Activated CD8-positive, alpha-beta memory T cell treated with anti-CD3 and anti-CD28 coated beads for 36 hours (primary cell): ENCODE measurements around the gene IRF1. TPM values are rescaled to one million over a fixed set of nuclear protein-coding genes. Genes with fewer than 3 reads are reported as not detected.

ENCODE experiments used
- CTCF ChIA-PET: fragments of 350-600 bp; sonication (Branson Sonifier 250); formaldehyde crosslinking; loops from one replicate; lab custom pipeline; 2021; ENCODE audit warnings: antibody characterized with exemption; lab: Charles Lee
- POLR2A ChIA-PET: fragments of 350-600 bp; sonication (Branson Sonifier 250); formaldehyde crosslinking; loops from one replicate; lab custom pipeline; 2021; ENCODE audit warnings: antibody characterized with exemption; lab: Charles Lee
- total RNA-seq, 2 experiments: library from RNA; stranded (reverse); gene quantifications; one replicate each; pipeline ENCODE4 v1.2.3, GENCODE V29; 2021

IRF1 gene
- total RNA-seq, 2 experiments from 2014 or later: 86.7 to 87.5 TPM

DNA sequence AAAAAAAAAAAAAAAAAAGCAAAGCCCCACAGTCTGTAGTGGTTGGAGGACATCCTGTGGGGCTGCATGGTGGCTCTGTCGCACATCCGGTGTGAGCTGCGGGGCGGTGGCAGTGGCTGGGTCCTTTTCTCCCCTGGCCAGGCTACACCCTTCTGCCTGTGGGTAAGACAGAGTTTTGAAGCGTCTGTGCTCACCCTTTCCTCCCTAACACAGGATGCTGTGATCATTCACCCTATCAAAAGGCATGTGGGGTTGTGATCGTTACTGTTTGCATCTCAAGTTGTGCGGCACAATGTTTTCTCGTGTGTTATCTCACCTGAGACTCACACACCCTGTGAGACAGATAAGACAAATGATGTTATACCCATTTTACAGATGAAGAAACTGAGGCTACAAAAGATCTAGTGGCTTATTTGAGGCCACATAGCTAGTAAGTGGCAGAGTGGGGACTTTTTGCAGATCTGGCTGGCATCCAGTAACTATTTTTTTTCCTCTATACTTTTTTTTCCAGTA is 17.5 kb downstream of the IRF1 start:
- POLR2A ChIA-PET: interaction anchor here (0.9 to 2.5 kb wide), 4 partner anchors 17 to 48 kb away, joined by 3 to 14 read pairs (median 5); partner anchors contain the start of gene IRF1
- CTCF ChIA-PET: interaction anchor here (1.0 to 5.6 kb wide), 7 partner anchors 9 to 47 kb away, joined by 3 to 27 read pairs (median 5); partner anchors contain the start of gene IRF1

DNA sequence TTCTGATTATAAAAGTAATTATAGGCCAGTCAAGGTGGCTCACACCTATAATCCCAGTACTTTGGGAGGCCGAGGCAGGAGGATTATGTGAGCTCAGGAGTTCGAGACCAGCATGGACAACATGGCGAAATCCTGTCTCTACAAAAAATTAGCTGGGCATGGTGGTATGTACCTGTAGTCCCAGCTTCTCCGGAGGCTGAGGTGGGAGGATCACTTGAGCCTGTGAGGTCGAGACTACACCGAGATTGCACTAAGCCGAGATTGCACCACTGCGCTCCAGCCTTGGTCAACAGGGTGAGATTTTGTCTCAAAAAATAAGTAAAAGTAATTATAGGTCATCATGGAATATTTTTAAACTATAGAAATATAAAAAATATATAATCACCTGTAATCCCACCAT is 18.1 kb downstream of the IRF1 start:
- CTCF ChIA-PET: interaction anchor here (1.1 to 5.6 kb wide), 7 partner anchors 8 to 52 kb away, joined by 4 to 27 read pairs (median 5); partner anchors contain the start of gene IRF1
- POLR2A ChIA-PET: interaction anchor here (2.4 to 2.5 kb wide), 2 partner anchors 18 to 45 kb away, joined by 7 to 14 read pairs; partner anchors contain the start of gene IRF1

DNA sequence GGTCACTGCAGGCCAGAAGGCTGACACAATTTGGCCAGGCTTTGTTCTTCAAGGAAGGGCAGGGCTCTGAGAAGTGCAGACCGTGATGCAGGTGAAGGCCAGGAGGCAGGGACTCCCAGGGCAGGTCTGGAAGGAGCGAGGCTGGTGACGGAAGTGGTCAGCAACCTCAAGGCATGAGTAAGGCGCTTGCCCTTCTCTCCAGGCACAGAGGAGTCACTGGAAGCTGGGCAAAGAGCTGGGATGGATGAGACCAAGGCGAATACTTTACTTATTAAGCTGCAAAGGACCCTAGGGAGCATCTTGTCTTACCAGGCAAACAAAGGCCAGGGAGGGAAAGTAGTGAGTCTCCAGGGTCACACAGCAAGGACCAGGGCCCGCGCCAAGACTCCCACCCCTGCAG is 18.6 kb downstream of the IRF1 start:
- CTCF ChIA-PET: interaction anchor here (1.1 to 5.6 kb wide), 8 partner anchors 8 to 52 kb away, joined by 4 to 27 read pairs (median 5); partner anchors contain the start of gene IRF1
- POLR2A ChIA-PET: interaction anchor here (1.3 to 2.5 kb wide), 3 partner anchors 9 to 45 kb away, joined by 4 to 14 read pairs (median 7); partner anchors contain the start of gene IRF1

DNA sequence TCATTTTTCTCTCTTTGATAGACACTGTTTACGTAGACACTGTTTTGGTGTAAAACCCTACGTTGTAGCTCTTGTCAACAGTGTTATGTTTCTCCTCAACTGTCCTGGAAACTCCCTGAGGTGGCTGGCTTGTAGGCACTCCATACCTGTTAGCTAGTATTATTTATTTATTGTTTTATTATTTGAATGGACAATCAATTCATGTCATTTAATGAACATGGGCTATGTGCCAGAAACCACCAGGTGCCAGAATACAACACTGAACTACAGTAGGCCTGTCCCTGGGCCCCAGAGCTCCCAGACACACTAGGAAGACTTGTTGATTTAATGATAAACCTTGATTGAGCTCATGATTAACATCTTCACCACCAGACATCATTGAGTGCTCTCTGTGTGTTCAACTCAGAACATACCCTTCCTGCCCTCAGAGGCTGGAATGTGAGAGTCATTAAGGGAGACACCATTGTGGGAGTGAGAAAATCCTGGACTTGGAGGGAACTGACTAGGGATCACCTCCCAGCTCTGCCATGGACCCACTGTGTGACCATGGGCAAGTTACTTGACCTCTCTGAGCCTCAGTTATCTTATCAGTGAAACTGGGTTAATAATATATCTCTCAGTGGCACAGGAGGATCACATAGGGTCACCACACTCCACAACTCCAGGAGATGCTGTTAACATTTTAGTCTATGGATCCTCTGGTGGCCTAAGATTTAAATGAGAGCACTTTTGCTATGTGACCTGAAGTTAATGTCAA is 19.2 kb downstream of the IRF1 start:
- CTCF ChIA-PET: interaction anchor here (1.0 to 5.6 kb wide), 6 partner anchors 13 to 51 kb away, joined by 3 to 27 read pairs (median 5); partner anchors contain the start of gene IRF1
- POLR2A ChIA-PET: interaction anchor here (1.3 to 2.5 kb wide), 3 partner anchors 9 to 44 kb away, joined by 4 to 14 read pairs (median 7); partner anchors contain the start of gene IRF1

DNA sequence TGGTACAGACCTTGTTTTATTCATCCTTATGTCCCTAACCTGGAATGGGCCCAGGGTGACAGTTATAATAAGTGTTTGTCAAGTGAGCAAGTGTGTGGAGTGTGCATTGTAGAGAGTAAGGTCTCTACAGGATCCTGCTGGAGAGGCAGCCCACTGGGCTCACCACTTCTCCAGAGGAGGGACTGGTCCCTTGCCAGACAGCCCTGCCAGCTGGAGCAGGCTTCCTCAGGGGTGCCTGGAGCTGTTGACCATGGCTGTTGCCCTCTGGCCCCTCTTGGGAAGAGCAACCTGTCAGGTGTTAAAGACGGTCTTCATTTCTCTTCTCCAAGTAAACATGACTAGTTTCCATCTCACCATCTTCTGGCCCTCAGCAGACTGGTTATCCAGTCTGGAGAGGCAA is 20.0 kb downstream of the IRF1 start:
- ChIA-PET CTCF (interaction anchor here (1.0 to 5.6 kb wide), 3 partner anchors 12 to 44 kb away, joined by 3 to 27 read pairs (median 5); no protein-coding TSS in a partner anchor), POLR2A (interaction anchor here (1.3 to 2.5 kb wide), 2 partner anchors 10 to 44 kb away, joined by 4 to 7 read pairs; no protein-coding TSS in a partner anchor)

DNA sequence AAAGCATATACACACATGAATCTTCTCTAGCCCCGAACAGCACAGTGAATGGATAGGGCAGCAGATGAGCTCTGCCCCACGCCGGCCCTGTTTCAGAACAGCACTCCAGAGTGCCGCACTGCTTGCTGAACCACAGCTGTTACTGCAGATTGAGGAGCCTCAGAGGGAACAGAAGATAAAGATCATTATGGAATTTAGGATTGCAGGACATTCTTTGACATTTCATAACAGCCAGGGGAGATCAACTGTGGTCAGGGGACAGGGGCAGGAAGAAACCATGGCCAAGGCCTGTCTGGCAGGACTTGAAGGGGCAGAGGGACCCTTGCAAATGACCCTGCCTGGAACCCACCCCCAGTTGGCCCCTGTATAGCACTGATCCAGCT is 20.6 kb downstream of the IRF1 start:
- ChIA-PET POLR2A (interaction anchor here (0.8 to 1.6 kb wide), 2 partner anchors 9 to 11 kb away, joined by 4 to 9 read pairs; no protein-coding TSS in a partner anchor), CTCF (interaction anchor here (5.6 kb wide), 1 partner anchor 12 kb away, joined by 27 read pairs; no protein-coding TSS in a partner anchor)

DNA sequence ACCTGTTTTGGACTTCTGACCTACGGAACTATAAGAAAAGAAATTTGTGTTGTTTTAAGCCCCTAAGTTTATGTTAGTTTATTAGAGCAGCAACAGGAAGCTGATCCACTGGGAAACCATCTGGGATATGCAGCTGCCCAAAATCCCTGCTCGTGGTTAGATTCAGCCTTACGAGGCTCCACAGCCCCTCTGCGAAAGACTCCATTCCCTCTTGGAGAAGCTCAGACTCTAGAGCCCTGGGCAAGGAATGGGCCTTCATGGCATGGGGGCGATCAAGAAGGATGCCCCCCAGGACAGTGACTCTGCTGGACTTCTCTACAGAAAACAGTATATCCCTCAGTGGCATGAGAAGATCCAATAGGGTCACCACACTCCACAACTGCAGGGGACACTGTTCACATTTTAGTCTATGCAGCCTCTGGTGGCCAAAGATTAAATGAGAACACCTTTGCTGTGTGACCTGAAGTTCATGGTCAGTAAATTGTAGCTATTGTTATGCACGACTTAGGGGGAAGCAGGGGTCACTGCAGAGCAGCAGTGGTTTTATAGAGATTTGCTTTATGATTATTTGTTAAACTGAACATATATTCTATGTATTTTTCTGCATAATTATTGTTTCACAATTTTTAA is 21.1 kb downstream of the IRF1 start:
- ChIA-PET POLR2A (interaction anchor here (0.5 to 1.6 kb wide), 3 partner anchors 10 to 15 kb away, joined by 3 to 9 read pairs (median 4); no protein-coding TSS in a partner anchor), CTCF (interaction anchor here (5.6 kb wide), 1 partner anchor 11 kb away, joined by 27 read pairs; no protein-coding TSS in a partner anchor)

DNA sequence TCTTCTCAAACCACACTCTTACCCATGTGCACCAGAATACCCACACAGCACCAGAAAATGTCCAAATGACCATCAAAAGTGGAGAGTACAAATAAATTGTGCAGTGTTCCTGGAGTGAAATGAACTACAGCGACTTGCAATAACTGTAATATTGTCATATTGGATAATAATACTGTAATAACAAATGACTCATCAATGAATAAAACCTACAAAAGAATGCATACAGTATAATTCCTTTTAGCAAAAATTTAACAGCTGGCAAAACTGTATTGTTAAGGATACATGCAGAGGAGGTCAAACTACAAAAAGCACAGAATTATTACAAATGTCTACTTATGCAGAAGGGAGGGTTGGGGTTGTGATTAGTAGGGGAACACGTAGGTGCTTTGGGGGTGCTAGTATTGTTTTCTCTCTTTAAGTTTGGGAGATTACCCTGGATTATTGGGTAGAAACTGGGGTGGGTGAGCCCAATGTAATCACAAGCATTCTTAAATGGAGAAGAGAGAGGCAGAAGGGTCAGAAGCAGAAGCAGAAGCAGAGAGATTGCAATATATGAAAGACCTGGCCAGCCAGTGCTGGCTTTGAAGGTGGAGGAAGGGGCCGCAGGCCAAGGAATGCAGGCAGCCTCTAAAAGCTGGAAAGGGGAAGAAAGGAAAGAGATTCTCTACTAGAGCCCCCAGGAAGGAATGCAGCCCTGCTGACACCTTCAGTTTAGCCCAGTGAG is 21.8 kb downstream of the IRF1 start:
- POLR2A ChIA-PET: interaction anchor here (0.5 to 1.6 kb wide), 3 partner anchors 10 to 16 kb away, joined by 3 to 9 read pairs (median 4); no protein-coding TSS in a partner anchor
- CTCF ChIA-PET: interaction anchor here (5.6 to 6.5 kb wide), 2 partner anchors 11 to 20 kb away, joined by 27 to 43 read pairs; partner anchors contain the start of gene IRF1

DNA sequence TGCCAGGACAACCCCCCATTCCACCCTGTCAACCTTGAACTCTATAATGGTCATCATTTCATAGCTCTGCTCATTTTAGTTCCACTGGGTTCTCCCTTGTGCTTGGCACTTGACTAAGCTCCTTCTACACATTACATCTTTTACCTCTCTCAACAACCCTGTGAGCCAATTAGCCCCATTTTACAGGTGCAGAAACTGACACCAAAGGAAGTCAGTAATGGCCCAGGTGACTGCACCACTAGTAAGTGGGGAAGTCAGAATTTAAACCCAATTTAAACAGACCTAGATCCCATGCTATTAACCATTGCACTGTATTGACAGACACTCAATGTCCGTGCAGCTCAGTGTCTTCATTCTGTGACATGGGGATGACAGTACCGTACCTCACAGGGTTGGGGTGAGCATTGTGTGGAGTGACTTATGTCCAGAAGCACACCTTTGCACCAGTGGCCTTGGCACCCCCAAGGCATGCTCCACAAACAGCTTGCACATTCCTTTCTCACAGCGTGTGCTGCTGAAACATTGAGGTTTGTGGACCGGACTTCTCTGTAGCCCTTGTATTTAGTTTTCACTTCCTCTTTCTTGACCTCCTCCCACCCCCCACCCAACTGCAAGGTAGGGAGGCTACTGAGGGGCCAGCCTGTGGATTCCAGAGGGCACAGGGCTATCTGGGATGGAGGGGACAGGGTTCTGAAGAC is 23.1 kb downstream of the IRF1 start:
- CTCF ChIA-PET: interaction anchor here (1.5 to 6.5 kb wide), 12 partner anchors 9 to 56 kb away, joined by 4 to 47 read pairs (median 11); partner anchors contain the start of gene IRF1
- POLR2A ChIA-PET: interaction anchor here (0.6 to 4.7 kb wide), 8 partner anchors 10 to 56 kb away, joined by 3 to 73 read pairs (median 24); partner anchors contain the start of gene IRF1

DNA sequence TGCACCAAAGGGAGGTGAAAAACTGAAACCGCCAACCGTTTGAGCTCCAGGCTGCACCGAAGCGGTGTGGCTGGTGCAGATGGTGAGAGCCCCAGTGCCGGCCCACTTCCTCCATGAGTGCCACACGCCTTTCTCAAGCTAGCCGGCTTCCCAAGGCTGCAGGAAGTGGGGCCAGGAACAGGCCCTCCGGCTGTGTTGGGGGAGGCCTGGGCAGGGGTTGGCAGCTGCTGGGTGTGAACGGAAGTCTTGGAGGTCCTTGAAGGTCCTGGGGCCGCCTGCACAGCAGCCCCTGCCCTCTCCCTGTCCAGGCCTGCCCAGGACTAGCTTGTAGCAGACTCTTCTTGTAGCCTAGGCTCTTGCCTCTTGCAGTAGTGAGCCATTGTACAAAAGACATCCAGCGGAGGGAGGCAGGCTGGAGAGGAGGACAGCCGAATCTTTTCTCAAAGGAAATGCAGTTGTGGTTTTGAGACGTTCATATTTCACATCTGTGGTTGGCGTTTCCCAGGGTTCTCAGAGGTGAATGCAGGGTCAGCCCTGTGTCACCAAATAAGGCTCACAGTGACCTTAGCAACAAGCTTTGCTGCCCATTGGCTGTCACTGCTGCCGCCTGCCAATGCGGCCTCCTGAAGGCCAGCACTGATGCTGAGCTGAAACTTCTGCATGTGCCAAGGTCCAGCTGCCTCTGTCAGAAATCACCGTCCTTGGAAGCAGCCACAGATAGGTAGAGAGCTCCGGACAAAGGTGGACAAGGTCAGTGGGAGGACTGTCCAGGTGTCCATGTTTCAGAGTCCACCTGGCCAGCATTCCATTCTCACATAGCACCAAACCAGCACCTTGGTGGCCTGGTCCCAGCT is 23.9 kb downstream of the IRF1 start:
- ChIA-PET POLR2A (interaction anchor here (0.6 to 4.7 kb wide), 11 partner anchors 8 to 55 kb away, joined by 3 to 73 read pairs (median 16); partner anchors contain the start of gene IRF1), CTCF (interaction anchor here (0.7 to 6.5 kb wide), 21 partner anchors 8 to 80 kb away, joined by 3 to 47 read pairs (median 5); partner anchors contain the start of gene IRF1)

DNA sequence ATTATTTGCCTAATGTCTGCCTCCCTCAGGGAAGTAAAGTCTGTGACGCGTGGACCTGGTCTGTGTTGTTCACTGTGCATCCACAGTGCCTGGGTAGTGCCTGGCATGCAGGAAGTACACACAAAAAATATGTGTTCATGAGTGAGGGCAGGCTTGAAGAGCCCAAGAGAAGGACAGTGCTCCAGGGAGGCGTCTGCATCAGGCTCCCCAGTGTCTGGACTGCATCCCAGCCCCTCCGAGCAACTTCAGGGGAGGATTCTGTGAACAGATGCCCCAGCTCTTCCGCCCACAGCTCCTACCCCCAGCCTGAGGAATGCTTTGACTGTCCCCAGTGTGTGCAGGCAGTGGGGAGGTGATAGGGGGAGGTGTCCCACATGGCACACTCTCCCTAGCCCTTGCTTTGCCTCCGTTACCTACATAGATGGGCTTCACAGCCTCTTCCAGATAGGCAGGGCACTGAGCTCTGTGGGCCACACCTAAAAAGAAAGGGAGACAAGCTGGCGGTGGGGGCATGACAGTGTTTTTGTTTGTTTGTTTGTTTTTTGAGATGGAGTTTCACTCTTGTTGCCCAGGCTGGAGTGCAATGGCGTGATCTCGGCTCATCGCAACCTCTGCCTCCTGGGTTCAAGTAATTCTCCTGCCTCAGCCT is 25.4 kb downstream of the IRF1 start:
- ChIA-PET POLR2A (interaction anchor here (1.0 to 4.7 kb wide), 10 partner anchors 8 to 54 kb away, joined by 3 to 73 read pairs (median 12); partner anchors contain the start of gene IRF1), CTCF (interaction anchor here (0.8 to 6.5 kb wide), 20 partner anchors 7 to 77 kb away, joined by 3 to 47 read pairs (median 4); partner anchors contain the start of gene IRF1)

DNA sequence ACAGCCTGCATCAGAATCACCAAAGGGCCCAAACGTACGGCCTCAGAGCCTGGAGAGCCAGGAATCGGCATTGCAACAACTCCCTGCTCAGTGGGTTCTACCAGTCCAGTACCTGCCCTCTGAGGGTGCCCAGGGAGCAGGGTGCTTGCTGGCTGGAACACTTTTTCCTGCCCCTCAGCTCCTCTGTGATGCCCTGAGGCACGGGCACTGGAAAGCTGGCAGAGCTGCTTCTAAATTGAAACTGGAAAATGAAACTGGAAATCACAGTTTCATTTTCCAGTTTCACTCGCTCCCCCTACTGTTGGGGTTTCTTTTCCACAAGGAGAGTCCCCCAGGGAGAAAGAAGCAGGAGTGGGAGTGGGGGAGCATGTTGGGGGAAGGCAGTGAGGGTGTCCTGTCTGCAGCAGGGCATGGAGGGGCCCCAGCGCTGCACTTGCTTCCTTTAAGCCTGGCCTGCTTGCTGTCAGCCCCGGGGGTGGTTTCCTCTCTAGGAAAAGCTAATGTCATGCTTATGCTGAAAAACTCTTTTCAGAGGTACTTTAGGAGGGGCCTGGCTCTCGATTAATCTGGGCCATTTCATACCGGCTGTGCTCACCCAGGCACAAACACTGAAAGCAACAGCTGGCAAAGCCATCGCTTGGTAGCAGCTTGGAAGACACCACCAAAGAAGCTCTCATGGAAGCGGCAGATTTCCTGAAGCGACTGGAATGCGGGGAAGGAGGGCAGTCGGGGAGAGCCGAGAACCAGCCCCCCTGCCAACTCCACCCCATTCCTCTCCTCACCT is 26.2 kb downstream of the IRF1 start:
- POLR2A ChIA-PET: interaction anchor here (0.7 to 4.7 kb wide), 9 partner anchors 7 to 53 kb away, joined by 3 to 73 read pairs (median 9); partner anchors contain the start of gene IRF1
- CTCF ChIA-PET: interaction anchor here (0.8 to 6.5 kb wide), 16 partner anchors 8 to 76 kb away, joined by 3 to 47 read pairs (median 3); partner anchors contain the start of gene IRF1

DNA sequence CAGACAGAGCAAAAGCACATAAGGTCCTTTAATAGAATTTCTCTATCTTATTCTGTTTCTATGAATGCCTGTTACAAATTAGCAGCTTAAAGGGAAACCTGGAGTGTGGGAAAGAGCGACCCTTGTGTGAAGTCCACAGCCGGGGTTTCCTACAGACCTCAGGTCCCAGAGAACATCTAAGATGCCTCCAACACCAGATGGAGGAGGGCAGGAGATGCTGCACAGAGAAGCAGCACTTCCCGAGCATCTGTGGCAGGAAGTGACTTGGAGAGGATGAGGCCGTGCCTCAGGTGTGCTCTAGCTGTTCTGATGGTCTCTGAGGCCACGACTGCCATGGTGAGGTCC is 26.8 kb downstream of the IRF1 start:
- ChIA-PET POLR2A (interaction anchor here (2.4 to 4.7 kb wide), 4 partner anchors 15 to 43 kb away, joined by 9 to 73 read pairs (median 24); partner anchors contain the start of gene IRF1), CTCF (interaction anchor here (0.9 to 6.5 kb wide), 11 partner anchors 9 to 53 kb away, joined by 3 to 47 read pairs (median 4); partner anchors contain the start of gene IRF1)
